Measurements from ENCODE around the gene TCEAL4.
A peak's percentile ranks its signal among the peaks of the same experiment; 100 is the strongest.

Gene TCEAL4

DNA sequence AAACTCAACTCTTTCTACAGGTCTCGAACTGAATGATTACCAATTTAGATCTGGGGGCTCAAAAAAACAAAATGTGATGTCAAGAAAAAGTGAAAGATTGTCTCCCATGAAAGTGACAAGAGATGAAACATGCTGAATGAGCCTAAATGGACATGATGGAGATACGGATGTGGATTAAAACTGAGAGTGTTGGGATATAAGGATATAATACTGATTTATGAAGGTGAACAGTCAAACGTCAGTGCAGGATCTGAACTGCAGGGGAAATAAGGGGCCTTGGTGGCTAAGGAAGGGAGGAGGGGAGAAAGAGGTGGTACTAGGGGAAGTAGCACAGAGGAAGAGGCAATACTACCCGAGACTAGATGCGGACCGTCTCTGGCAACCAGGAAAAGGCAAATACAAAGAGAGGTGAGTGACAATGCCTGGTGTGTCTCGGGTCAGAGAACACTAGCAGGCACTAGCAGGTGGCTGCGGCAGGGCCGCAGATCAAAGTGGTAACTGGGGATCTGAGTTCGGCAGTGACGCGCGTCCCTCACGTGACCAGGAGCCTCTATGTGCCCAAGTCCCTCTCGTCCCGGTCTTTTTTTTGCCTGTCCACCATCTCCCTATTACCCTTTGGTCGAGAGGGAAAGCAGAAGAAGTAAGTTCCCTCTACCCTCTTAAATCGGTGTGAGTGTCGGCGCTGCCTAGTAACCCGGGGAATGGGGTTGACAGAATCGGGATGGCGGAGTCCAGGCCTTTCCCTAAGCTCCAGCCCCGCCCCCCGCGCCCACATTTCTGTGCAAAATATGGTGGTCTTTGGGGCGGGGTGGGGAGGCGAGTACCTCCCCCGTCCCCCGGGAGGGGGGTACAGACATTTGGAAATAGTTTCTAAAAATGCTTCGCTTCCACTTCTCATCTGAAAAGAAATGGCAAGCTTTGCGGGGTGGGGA lies 43.3 kb downstream of the TCEAL4 start, which contains the start of gene TCEAL1:
TSS of gene TCEAL1 (plus strand) at position 590 of the 932 bp plus-strand sequence. CDS start 942 bp downstream, outside the sequence.
- DNase-seq, result peak; percentile 41 to 68 (median 55)
- 32% methylated on average over 23 of the region's 32 CpGs for WGBS (ENCODE audit: insufficient coverage)
- H3K4me1 ChIP-seq (ENCODE audit: control extremely low read depth in 1 of 4, control insufficient read depth in 4 of 4, insufficient read depth in 4 of 4, low read length in 3 of 4), result peaks cover 0 to 17% (median 4%) of the 10 kb centered on the region in 4 experiments
- peak within 1 kb of the TSS; percentile 61 to 83 for H3K27ac ChIP-seq (ENCODE audit: insufficient read depth in 1 of 2, low read depth in 1 of 2, low read length in 2 of 2, poor library complexity in 1 of 2, severe bottlenecking in 2 of 2)
- H3K9me3 ChIP-seq (ENCODE audit: control extremely low read depth in 1 of 5, control insufficient read depth in 4 of 5, insufficient read depth in 2 of 5, low read depth in 1 of 5, low read length in 4 of 5), result no peaks in the 10 kb centered on the region
- CTCF ChIA-PET, result interaction anchor here (0.6 kb wide), 1 partner anchor 270 kb away, joined by 3 read pairs; no protein-coding TSS in a partner anchor
- H3K27me3 ChIP-seq (replicated peaks in 2 of 5; ENCODE audit: control insufficient read depth in 4 of 5, insufficient read depth in 5 of 5, low read length in 4 of 5), result peaks cover 0 to 25% (median 0%) of the 10 kb centered on the region in 5 experiments
- H3K36me3 ChIP-seq (ENCODE audit: control insufficient read depth in 4 of 4, insufficient read depth in 4 of 4, low read length in 3 of 4), result peaks cover 0 to 3% (median 0%) of the 10 kb centered on the region in 4 experiments
- H3K4me3 ChIP-seq (ENCODE audit: control insufficient read depth in 1 of 7, extremely low read depth in 1 of 7, insufficient read depth in 4 of 7, low read depth in 2 of 7, low read length in 6 of 7), result peak within 1 kb of the TSS; percentile 67 to 87 (median 72)
- POLR2A ChIA-PET, result interaction anchor here (1.1 kb wide), 1 partner anchor 74 kb away, joined by 3 read pairs; no protein-coding TSS in a partner anchor

DNA sequence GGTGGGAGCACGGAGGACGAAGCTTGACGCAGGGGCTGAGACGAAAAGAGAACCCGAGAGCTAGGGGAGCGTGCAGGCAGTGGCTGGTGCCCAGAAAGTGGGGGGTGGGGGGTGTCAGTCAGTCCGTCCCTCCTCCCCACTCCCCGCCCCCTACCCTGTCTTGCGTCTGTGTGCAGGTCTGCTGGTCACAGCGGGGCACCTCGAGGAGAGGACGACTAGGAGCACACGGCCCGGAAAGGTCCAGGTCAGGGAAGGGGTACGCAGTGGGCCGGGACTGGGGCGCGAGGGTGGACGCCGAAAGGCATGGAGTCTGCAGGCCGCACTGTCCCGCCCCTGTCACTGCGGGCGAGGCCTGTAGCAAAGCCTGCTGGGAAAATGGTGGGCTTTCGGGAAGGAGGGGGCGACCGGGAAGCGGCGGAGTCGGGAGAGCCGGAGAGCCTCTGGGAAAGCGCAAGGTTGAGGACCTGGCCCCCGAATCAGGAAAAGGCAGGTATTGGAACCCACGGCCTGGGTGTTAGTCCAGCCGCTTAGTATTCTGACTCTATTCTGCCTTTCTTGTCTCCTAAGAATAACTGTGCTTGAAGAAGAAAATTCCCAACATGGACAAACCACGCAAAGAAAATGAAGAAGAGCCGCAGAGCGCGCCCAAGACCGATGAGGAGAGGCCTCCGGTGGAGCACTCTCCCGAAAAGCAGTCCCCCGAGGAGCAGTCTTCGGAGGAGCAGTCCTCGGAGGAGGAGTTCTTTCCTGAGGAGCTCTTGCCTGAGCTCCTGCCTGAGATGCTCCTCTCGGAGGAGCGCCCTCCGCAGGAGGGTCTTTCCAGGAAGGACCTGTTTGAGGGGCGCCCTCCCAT lies 44.2 kb downstream of the TCEAL4 start:
- WGBS (ENCODE audit: insufficient coverage), result 22% methylated on average over 43 of the region's 49 CpGs
- peak overlapping the region; percentile 67 to 87 (median 72) for H3K4me3 ChIP-seq (ENCODE audit: control insufficient read depth in 1 of 7, extremely low read depth in 1 of 7, insufficient read depth in 4 of 7, low read depth in 2 of 7, low read length in 6 of 7)
- peaks cover 0 to 12% (median 1%) of the 10 kb centered on the region in 4 experiments for H3K4me1 ChIP-seq (ENCODE audit: control extremely low read depth in 1 of 4, control insufficient read depth in 4 of 4, insufficient read depth in 4 of 4, low read length in 3 of 4)
- CTCF ChIA-PET, result interaction anchor here (0.6 to 1.7 kb wide), 8 partner anchors 12 to 96 kb away, joined by 3 to 12 read pairs (median 4); no protein-coding TSS in a partner anchor
- DNase-seq, result peak; percentile 66 to 78 (median 75)
- peak overlapping the region; percentile 61 to 83 for H3K27ac ChIP-seq (ENCODE audit: insufficient read depth in 1 of 2, low read depth in 1 of 2, low read length in 2 of 2, poor library complexity in 1 of 2, severe bottlenecking in 2 of 2)
- no peaks in the 10 kb centered on the region for H3K9me3 ChIP-seq (ENCODE audit: control extremely low read depth in 1 of 5, control insufficient read depth in 4 of 5, insufficient read depth in 2 of 5, low read depth in 1 of 5, low read length in 4 of 5)
- peaks cover 0 to 30% (median 0%) of the 10 kb centered on the region in 5 experiments for H3K27me3 ChIP-seq (replicated peaks in 2 of 5; ENCODE audit: control insufficient read depth in 4 of 5, insufficient read depth in 5 of 5, low read length in 4 of 5)
- peaks cover 0 to 3% (median 0%) of the 10 kb centered on the region in 4 experiments for H3K36me3 ChIP-seq (ENCODE audit: control insufficient read depth in 4 of 4, insufficient read depth in 4 of 4, low read length in 3 of 4)
- POLR2A ChIA-PET, result interaction anchor here (0.7 to 1.1 kb wide), 2 partner anchors 9 to 75 kb away, joined by 3 read pairs; no protein-coding TSS in a partner anchor

DNA sequence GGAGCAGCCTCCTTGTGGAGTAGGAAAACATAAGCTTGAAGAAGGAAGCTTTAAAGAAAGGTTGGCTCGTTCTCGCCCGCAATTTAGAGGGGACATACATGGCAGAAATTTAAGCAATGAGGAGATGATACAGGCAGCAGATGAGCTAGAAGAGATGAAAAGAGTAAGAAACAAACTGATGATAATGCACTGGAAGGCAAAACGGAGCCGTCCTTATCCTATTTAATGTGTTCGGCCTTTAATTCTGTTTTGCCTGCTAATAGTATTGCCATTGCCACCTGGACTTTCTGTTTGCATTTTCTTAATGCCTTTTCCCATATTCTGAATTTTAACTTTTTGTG lies 44.8 kb downstream of the TCEAL4 start:
- no peak for DNase-seq
- no peaks in the 10 kb centered on the region for H3K9me3 ChIP-seq (ENCODE audit: control extremely low read depth in 1 of 5, control insufficient read depth in 4 of 5, insufficient read depth in 2 of 5, low read depth in 1 of 5, low read length in 4 of 5)
- ChIA-PET POLR2A (interaction anchor here (0.7 kb wide), 1 partner anchor 9 kb away, joined by 3 read pairs; no protein-coding TSS in a partner anchor), CTCF (interaction anchor here (0.6 to 1.7 kb wide), 9 partner anchors 12 to 97 kb away, joined by 3 to 12 read pairs (median 4); no protein-coding TSS in a partner anchor)
- peaks cover 0 to 9% (median under 1%) of the 10 kb centered on the region in 4 experiments for H3K4me1 ChIP-seq (ENCODE audit: control extremely low read depth in 1 of 4, control insufficient read depth in 4 of 4, insufficient read depth in 4 of 4, low read length in 3 of 4)
- 60% methylated on average over 6 of the region's 6 CpGs for WGBS (ENCODE audit: insufficient coverage)
- peak overlapping the region in 1 of 2 experiments; percentile 83 for H3K27ac ChIP-seq (ENCODE audit: insufficient read depth in 1 of 2, low read depth in 1 of 2, low read length in 2 of 2, poor library complexity in 1 of 2, severe bottlenecking in 2 of 2)
- peaks cover 0 to 3% (median 0%) of the 10 kb centered on the region in 4 experiments for H3K36me3 ChIP-seq (ENCODE audit: control insufficient read depth in 4 of 4, insufficient read depth in 4 of 4, low read length in 3 of 4)
- H3K4me3 ChIP-seq (ENCODE audit: control insufficient read depth in 1 of 7, extremely low read depth in 1 of 7, insufficient read depth in 4 of 7, low read depth in 2 of 7, low read length in 6 of 7), result peak overlapping the region; percentile 67 to 87 (median 72)
- peaks cover 0 to 30% (median 0%) of the 10 kb centered on the region in 5 experiments for H3K27me3 ChIP-seq (replicated peaks in 2 of 5; ENCODE audit: control insufficient read depth in 4 of 5, insufficient read depth in 5 of 5, low read length in 4 of 5)

DNA sequence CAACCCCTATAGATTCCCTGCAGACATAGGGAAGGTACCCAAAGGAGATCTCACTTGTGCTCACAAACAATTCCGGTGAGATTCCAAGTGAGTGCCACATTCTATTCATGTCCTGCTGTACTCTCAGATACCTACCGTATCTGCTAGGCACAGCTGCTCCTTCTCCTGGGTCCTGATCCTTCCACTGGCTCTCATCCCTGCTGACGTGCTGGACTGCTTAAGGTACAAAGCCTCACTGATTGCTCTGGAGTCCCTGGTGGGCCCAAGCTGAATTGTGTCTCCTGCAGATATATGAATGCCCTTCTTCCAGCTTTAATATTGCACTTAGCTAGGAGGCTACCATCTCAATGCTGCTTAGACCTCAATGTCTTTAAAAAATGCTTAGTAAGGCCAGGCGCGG lies 45.8 kb downstream of the TCEAL4 start:
- POLR2A ChIA-PET, result no interaction called here
- H3K4me3 ChIP-seq (ENCODE audit: control insufficient read depth in 1 of 7, extremely low read depth in 1 of 7, insufficient read depth in 4 of 7, low read depth in 2 of 7, low read length in 6 of 7), result no peak overlapping the region
- CTCF ChIA-PET, result interaction anchor here (1.0 to 1.7 kb wide), 4 partner anchors 13 to 98 kb away, joined by 3 to 12 read pairs (median 5); no protein-coding TSS in a partner anchor

DNA sequence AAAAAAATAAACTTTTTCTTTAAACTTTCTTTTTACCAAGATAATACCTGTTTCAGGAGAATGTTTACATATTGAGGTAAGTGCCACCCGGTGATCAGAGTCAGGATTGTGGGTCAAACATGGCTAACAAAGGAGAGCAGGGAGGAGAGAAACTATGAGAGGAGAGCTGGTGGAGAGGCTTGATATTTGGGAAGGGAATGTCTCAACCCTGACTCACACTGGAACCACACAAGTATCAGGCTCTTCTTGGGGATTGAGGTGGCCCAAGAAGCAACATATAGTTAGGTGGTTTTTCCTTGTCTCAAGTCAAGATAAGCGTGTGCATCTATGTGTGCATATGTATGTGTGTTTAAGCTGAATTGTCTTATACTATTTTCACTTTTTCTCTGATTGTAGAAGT lies 50.1 kb downstream of the TCEAL4 start:
- peaks cover 0 to 3% (median 0%) of the 10 kb centered on the region in 4 experiments for H3K36me3 ChIP-seq (ENCODE audit: control insufficient read depth in 4 of 4, insufficient read depth in 4 of 4, low read length in 3 of 4)

More for the DNA sequence above, 45.8 kb downstream of the TCEAL4 start:
- 97% methylated on average over 5 of the region's 5 CpGs for WGBS (ENCODE audit: insufficient coverage)
- H3K27ac ChIP-seq (ENCODE audit: insufficient read depth in 1 of 2, low read depth in 1 of 2, low read length in 2 of 2, poor library complexity in 1 of 2, severe bottlenecking in 2 of 2), result no peak overlapping the region
- peaks cover 0 to 30% (median 0%) of the 10 kb centered on the region in 5 experiments for H3K27me3 ChIP-seq (replicated peaks in 2 of 5; ENCODE audit: control insufficient read depth in 4 of 5, insufficient read depth in 5 of 5, low read length in 4 of 5)
- H3K4me1 ChIP-seq (ENCODE audit: control extremely low read depth in 1 of 4, control insufficient read depth in 4 of 4, insufficient read depth in 4 of 4, low read length in 3 of 4), result peaks cover 0 to 7% (median 0%) of the 10 kb centered on the region in 4 experiments
- DNase-seq, result no peak
- peaks cover 0 to 3% (median 0%) of the 10 kb centered on the region in 4 experiments for H3K36me3 ChIP-seq (ENCODE audit: control insufficient read depth in 4 of 4, insufficient read depth in 4 of 4, low read length in 3 of 4)
- H3K9me3 ChIP-seq (ENCODE audit: control extremely low read depth in 1 of 5, control insufficient read depth in 4 of 5, insufficient read depth in 2 of 5, low read depth in 1 of 5, low read length in 4 of 5), result no peaks in the 10 kb centered on the region

More for the DNA sequence above, 50.1 kb downstream of the TCEAL4 start:
- POLR2A ChIA-PET, result no interaction called here
- Histone ChIP-seq H3K27ac (ENCODE audit: insufficient read depth in 1 of 2, low read depth in 1 of 2, low read length in 2 of 2, poor library complexity in 1 of 2, severe bottlenecking in 2 of 2) (no peak overlapping the region), H3K27me3 (replicated peaks in 2 of 5; ENCODE audit: control insufficient read depth in 4 of 5, insufficient read depth in 5 of 5, low read length in 4 of 5) (peaks cover 0 to 14% (median 0%) of the 10 kb centered on the region in 5 experiments), H3K4me3 (ENCODE audit: control insufficient read depth in 1 of 7, extremely low read depth in 1 of 7, insufficient read depth in 4 of 7, low read depth in 2 of 7, low read length in 6 of 7) (no peak overlapping the region), H3K9me3 (ENCODE audit: control extremely low read depth in 1 of 5, control insufficient read depth in 4 of 5, insufficient read depth in 2 of 5, low read depth in 1 of 5, low read length in 4 of 5) (no peaks in the 10 kb centered on the region), H3K4me1 (ENCODE audit: control extremely low read depth in 1 of 4, control insufficient read depth in 4 of 4, insufficient read depth in 4 of 4, low read length in 3 of 4) (no peaks in the 10 kb centered on the region)
- CTCF ChIA-PET, result no interaction called here
- WGBS (ENCODE audit: insufficient coverage), result 60% methylated on average over 1 of the region's 2 CpGs
- DNase-seq, result no peak

Data from common myeloid progenitor, CD34-positive (primary cell).